ENCODE data around the gene CCSER1. TPM values are rescaled to one million over a fixed set of nuclear protein-coding genes. Genes with fewer than 3 reads are reported as not detected.

CCSER1 gene
- total RNA-seq, 1 experiment from 2014 or later, result 4.1 TPM

GRCh38 chr4:91577864-91578263, 1450.7 kb downstream of the CCSER1 start:
- no peaks in the 10 kb centered on the region for H3K36me3 Mint-ChIP-seq (ENCODE audit: insufficient read depth, unreplicated experiment)
- DNase-seq, result no peak
- no peak overlapping the region for H3K27ac Mint-ChIP-seq (ENCODE audit: unreplicated experiment)
- Histone ChIP-seq H3K36me3 (ENCODE audit: control insufficient read depth, insufficient read depth, low read length) (no peaks in the 10 kb centered on the region), H3K9me3 (no peaks in the 10 kb centered on the region), H3K27me3 (replicated peaks; ENCODE audit: control insufficient read depth, insufficient read depth, low read length) (no peaks in the 10 kb centered on the region), H3K4me3 (ENCODE audit: low read depth, low read length) (no peak overlapping the region), H3K4me1 (no peaks in the 10 kb centered on the region)
- H3K4me1 Mint-ChIP-seq (ENCODE audit: low read depth, unreplicated experiment), result no peaks in the 10 kb centered on the region
- no peaks in the 10 kb centered on the region for H3K27me3 Mint-ChIP-seq (ENCODE audit: insufficient read depth, unreplicated experiment)
- POLR2A ChIA-PET, result no interaction called here
- no peaks in the 10 kb centered on the region for H3K9me3 Mint-ChIP-seq (ENCODE audit: unreplicated experiment)
- no peak overlapping the region for H3K4me3 Mint-ChIP-seq (ENCODE audit: unreplicated experiment)
- CTCF ChIA-PET, result no interaction called here
- no TSS peak for BruUV-seq (replicated peaks)
- intact Hi-C loops (cut with micrococcal nuclease; ENCODE audit: unreplicated experiment), result no loop called here
- TF ChIP-seq CTCF (IDR thresholded peaks at IDR 0.05; ENCODE audit: insufficient read depth in 1 of 2, low read depth in 1 of 2, low read length in 1 of 2, severe bottlenecking in 1 of 2, unreplicated experiment in 1 of 2), result no peak

- Mint-ChIP-seq H3K4me1 (ENCODE audit: low read depth, unreplicated experiment) (no peaks in the 10 kb centered on the region), H3K4me3 (ENCODE audit: unreplicated experiment) (no peak overlapping the region), H3K36me3 (ENCODE audit: insufficient read depth, unreplicated experiment) (no peaks in the 10 kb centered on the region), H3K27ac (ENCODE audit: unreplicated experiment) (no peak overlapping the region), H3K9me3 (ENCODE audit: unreplicated experiment) (no peaks in the 10 kb centered on the region), H3K27me3 (ENCODE audit: insufficient read depth, unreplicated experiment) (no peaks in the 10 kb centered on the region)
- H3K27me3 ChIP-seq (replicated peaks; ENCODE audit: control insufficient read depth, insufficient read depth, low read length), result no peaks in the 10 kb centered on the region
- BruUV-seq (replicated peaks), result no TSS peak
- ChIA-PET POLR2A (no interaction called here), CTCF (no interaction called here)
- no peaks in the 10 kb centered on the region for H3K4me1 ChIP-seq
- no peaks in the 10 kb centered on the region for H3K36me3 ChIP-seq (ENCODE audit: control insufficient read depth, insufficient read depth, low read length)
- H3K9me3 ChIP-seq, result no peaks in the 10 kb centered on the region
- no peak overlapping the region for H3K4me3 ChIP-seq (ENCODE audit: low read depth, low read length)
- intact Hi-C loops (cut with micrococcal nuclease; ENCODE audit: unreplicated experiment), result no loop called here
- TF ChIP-seq CTCF (IDR thresholded peaks at IDR 0.05; ENCODE audit: insufficient read depth in 1 of 2, low read depth in 1 of 2, low read length in 1 of 2, severe bottlenecking in 1 of 2, unreplicated experiment in 1 of 2), result no peak
- DNase-seq, result no peak
Observed at GRCh38 chr4:91590260-91590659, 1463.1 kb downstream of the CCSER1 start.

- Mint-ChIP-seq H3K27ac (ENCODE audit: unreplicated experiment) (no peak overlapping the region), H3K4me1 (ENCODE audit: low read depth, unreplicated experiment) (no peaks in the 10 kb centered on the region), H3K27me3 (ENCODE audit: insufficient read depth, unreplicated experiment) (no peaks in the 10 kb centered on the region), H3K4me3 (ENCODE audit: unreplicated experiment) (no peak overlapping the region), H3K36me3 (ENCODE audit: insufficient read depth, unreplicated experiment) (no peaks in the 10 kb centered on the region), H3K9me3 (ENCODE audit: unreplicated experiment) (no peaks in the 10 kb centered on the region)
- DNase-seq, result no peak
- Histone ChIP-seq H3K4me1 (no peaks in the 10 kb centered on the region), H3K36me3 (ENCODE audit: control insufficient read depth, insufficient read depth, low read length) (no peaks in the 10 kb centered on the region), H3K9me3 (no peaks in the 10 kb centered on the region), H3K4me3 (ENCODE audit: low read depth, low read length) (no peak overlapping the region), H3K27me3 (replicated peaks; ENCODE audit: control insufficient read depth, insufficient read depth, low read length) (no peaks in the 10 kb centered on the region)
- no peak for TF ChIP-seq CTCF (IDR thresholded peaks at IDR 0.05; ENCODE audit: insufficient read depth in 1 of 2, low read depth in 1 of 2, low read length in 1 of 2, severe bottlenecking in 1 of 2, unreplicated experiment in 1 of 2)
- intact Hi-C loops (cut with micrococcal nuclease; ENCODE audit: unreplicated experiment), result no loop called here
- POLR2A ChIA-PET, result no interaction called here
- BruUV-seq (replicated peaks), result no TSS peak
- CTCF ChIA-PET, result no interaction called here
Observed at GRCh38 chr4:91592125-91592524, 1464.9 kb downstream of the CCSER1 start.

Data from Caco-2 (cell line).